Fibroblast of gingiva (primary cell): ENCODE data around the gene MTG1.
A peak's percentile ranks its signal among the peaks of the same experiment; 100 is the strongest.

Experiments
- DNase-seq: peaks from one replicate; pipeline ENCODE4 v3.0.0-alpha.2; 2011; ENCODE audit warnings: low read depth

The MTG1 gene

GRCh38 chr10:133394064-133394663, at the start of gene MTG1:
MTG1 (plus strand) TSS chr10:133394157; CDS start chr10:133394221, 64 bp downstream.
- DNase-seq = peak; percentile 91

GRCh38 chr10:133344236-133344635, 49.7 kb upstream of the MTG1 start:
- no peak for DNase-seq

- DNase-seq = no peak
Measured at GRCh38 chr10:133346413-133346812, 47.5 kb upstream of the MTG1 start.

- no peak for DNase-seq
Measured at GRCh38 chr10:133347710-133348517, 46.0 kb upstream of the MTG1 start.

- DNase-seq = no peak
Measured at GRCh38 chr10:133349160-133349568, 44.8 kb upstream of the MTG1 start.

GRCh38 chr10:133349577-133350011, 44.4 kb upstream of the MTG1 start:
- DNase-seq = no peak

- DNase-seq = no peak
Measured at GRCh38 chr10:133350283-133350949, 43.5 kb upstream of the MTG1 start.

- DNase-seq = no peak
Measured at GRCh38 chr10:133350950-133351329, 43.0 kb upstream of the MTG1 start.

- DNase-seq = no peak
Measured at GRCh38 chr10:133351408-133352318, 42.3 kb upstream of the MTG1 start.

- no peak for DNase-seq
Measured at GRCh38 chr10:133353202-133353959, 40.6 kb upstream of the MTG1 start.

- DNase-seq = no peak
Measured at GRCh38 chr10:133353988-133354605, 39.9 kb upstream of the MTG1 start.

GRCh38 chr10:133354672-133355240, 39.2 kb upstream of the MTG1 start:
- DNase-seq = no peak

GRCh38 chr10:133355266-133355665, 38.7 kb upstream of the MTG1 start:
- DNase-seq = no peak

- no peak for DNase-seq
Measured at GRCh38 chr10:133355991-133356390, 38.0 kb upstream of the MTG1 start.

GRCh38 chr10:133356549-133357284, 37.2 kb upstream of the MTG1 start:
- no peak for DNase-seq

- no peak for DNase-seq
Measured at GRCh38 chr10:133357285-133358161, 36.4 kb upstream of the MTG1 start, which contains the start of gene FUOM. FUOM (minus strand) TSS chr10:133358019; CDS start chr10:133358007, 12 bp downstream.

- DNase-seq = no peak
Measured at GRCh38 chr10:133358162-133358924, 35.6 kb upstream of the MTG1 start.

- DNase-seq = no peak
Measured at GRCh38 chr10:133358925-133359310, 35.0 kb upstream of the MTG1 start.
